Ishikawa (cell line): ENCODE data around the gene GJC1.
A peak's percentile ranks its signal among the peaks of the same experiment; 100 is the strongest.

Experiments used
- CEBPB ChIP-seq: IDR thresholded peaks from 2 replicates; pipeline ENCODE4 v1.6.1; 2012
- CREB1 ChIP-seq: IDR thresholded peaks from 2 replicates; pipeline ENCODE4 v1.6.1; 2012; ENCODE audit warnings: low read depth
- EGR1 ChIP-seq: IDR thresholded peaks from 2 replicates; pipeline ENCODE4 v1.6.1; 2012
- EP300 ChIP-seq: IDR thresholded peaks from 2 replicates; pipeline ENCODE4 v1.6.1; 2012; ENCODE audit warnings: borderline replicate concordance
- FOXM1 ChIP-seq: IDR thresholded peaks from 2 replicates; pipeline ENCODE4 v1.6.1; 2012; ENCODE audit warnings: low read depth, borderline replicate concordance
- NFIC ChIP-seq: IDR thresholded peaks from 2 replicates; pipeline ENCODE4 v1.6.1; 2012
- RAD21 ChIP-seq: IDR thresholded peaks from 2 replicates; pipeline ENCODE4 v1.6.1; 2012; ENCODE audit warnings: low read depth
- TAF1 ChIP-seq: IDR thresholded peaks from 2 replicates; pipeline ENCODE4 v1.6.1; 2012; ENCODE audit warnings: low read depth, mild to moderate bottlenecking
- TCF12 ChIP-seq: IDR thresholded peaks from 2 replicates; pipeline ENCODE4 v1.6.1; 2012; ENCODE audit warnings: low read depth
- TEAD4 ChIP-seq: IDR thresholded peaks from 2 replicates; pipeline ENCODE4 v1.6.1; 2012
- YY1 ChIP-seq: IDR thresholded peaks from 2 replicates; pipeline ENCODE4 v1.6.1; 2012; ENCODE audit warnings: low read depth
- ZBTB7A ChIP-seq: IDR thresholded peaks from 2 replicates; pipeline ENCODE4 v1.6.1; 2012; ENCODE audit warnings: low read depth
- TF ChIP-seq, protein P1 (sequence below): IDR thresholded peaks from 2 replicates; pipeline ENCODE4 v1.6.1; 2012
- TF ChIP-seq, protein P2 (sequence below): IDR thresholded peaks from 2 replicates; pipeline ENCODE4 v1.6.1; 2012
- TF ChIP-seq, protein P3 (sequence below): IDR thresholded peaks from 2 replicates; pipeline ENCODE4 v1.6.1; 2012; ENCODE audit warnings: low read depth, mild to moderate bottlenecking

Gene GJC1

DNA sequence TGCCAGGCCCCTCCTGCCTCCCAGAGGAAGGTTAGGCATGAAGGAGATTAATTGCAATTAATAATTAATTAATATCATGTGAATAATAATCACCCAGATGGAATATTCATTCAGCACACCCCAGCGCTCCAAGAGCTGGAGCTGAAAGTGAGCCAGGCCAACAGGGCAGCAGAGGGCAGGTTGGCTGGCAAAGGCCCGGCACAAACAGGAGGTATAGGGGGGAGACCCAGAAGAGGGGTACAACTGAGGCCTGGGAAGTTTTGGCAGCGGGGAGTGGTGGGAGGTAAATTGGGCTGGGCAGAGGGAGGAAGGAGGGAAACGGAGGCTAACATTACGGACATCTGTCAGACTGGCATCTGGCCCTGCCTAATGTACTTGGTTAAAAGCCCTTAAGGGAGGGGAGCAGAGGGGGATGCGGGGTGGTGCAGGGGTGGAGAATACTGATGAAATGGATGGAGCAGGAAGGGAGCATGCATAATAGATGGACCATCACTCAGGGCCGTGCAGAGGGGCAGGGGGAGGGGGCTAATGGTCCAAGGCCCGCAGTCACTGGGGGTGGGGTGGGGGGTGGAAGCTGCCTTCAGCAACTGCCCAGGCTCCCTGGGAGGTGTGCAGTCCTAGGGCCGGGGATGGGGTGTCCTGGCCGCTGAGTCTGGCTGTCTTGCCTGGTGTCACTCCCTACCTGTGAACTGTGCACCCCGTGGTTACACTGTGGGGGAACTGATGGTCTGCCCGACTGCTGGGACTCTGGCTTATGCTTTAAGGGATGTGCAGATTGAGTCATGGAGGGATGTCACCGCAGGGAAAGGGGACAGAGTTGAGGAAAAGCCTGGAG lies 69.4 kb downstream of the GJC1 start:
- TF ChIP-seq EGR1 (no peak), RAD21 (no peak), TEAD4 (no peak), FOXM1 (no peak), CEBPB (no peak), EP300 (no peak), ZBTB7A (no peak), NFIC (no peak), TAF1 (no peak), TCF12 (no peak), YY1 (no peak), CREB1 (no peak)
- TF ChIP-seq, protein P1, sequence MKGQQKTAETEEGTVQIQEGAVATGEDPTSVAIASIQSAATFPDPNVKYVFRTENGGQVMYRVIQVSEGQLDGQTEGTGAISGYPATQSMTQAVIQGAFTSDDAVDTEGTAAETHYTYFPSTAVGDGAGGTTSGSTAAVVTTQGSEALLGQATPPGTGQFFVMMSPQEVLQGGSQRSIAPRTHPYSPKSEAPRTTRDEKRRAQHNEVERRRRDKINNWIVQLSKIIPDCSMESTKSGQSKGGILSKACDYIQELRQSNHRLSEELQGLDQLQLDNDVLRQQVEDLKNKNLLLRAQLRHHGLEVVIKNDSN = no peak
- TF ChIP-seq, protein P2, sequence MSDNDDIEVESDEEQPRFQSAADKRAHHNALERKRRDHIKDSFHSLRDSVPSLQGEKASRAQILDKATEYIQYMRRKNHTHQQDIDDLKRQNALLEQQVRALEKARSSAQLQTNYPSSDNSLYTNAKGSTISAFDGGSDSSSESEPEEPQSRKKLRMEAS = no peak
- TF ChIP-seq, protein P3, sequence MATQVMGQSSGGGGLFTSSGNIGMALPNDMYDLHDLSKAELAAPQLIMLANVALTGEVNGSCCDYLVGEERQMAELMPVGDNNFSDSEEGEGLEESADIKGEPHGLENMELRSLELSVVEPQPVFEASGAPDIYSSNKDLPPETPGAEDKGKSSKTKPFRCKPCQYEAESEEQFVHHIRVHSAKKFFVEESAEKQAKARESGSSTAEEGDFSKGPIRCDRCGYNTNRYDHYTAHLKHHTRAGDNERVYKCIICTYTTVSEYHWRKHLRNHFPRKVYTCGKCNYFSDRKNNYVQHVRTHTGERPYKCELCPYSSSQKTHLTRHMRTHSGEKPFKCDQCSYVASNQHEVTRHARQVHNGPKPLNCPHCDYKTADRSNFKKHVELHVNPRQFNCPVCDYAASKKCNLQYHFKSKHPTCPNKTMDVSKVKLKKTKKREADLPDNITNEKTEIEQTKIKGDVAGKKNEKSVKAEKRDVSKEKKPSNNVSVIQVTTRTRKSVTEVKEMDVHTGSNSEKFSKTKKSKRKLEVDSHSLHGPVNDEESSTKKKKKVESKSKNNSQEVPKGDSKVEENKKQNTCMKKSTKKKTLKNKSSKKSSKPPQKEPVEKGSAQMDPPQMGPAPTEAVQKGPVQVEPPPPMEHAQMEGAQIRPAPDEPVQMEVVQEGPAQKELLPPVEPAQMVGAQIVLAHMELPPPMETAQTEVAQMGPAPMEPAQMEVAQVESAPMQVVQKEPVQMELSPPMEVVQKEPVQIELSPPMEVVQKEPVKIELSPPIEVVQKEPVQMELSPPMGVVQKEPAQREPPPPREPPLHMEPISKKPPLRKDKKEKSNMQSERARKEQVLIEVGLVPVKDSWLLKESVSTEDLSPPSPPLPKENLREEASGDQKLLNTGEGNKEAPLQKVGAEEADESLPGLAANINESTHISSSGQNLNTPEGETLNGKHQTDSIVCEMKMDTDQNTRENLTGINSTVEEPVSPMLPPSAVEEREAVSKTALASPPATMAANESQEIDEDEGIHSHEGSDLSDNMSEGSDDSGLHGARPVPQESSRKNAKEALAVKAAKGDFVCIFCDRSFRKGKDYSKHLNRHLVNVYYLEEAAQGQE = no peak

DNA sequence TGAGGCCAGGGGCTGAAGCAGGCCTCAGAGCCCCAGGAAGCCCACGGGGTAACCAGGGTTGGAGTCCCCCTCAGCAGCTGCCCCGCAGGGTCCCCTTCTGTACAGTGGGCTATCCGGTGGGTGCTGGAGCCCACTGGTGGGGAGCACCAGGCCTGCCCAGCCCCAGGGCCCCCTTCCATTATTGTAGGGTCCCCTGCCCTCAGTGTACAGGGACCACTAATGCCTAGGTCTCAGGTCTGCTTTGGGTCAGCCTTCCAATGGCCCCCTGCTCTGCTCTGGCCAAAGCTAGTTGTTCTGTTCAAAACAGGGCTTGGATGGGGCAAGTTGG lies 70.2 kb downstream of the GJC1 start:
- TF ChIP-seq, protein P1 = no peak
- no peak for TF ChIP-seq EP300

DNA sequence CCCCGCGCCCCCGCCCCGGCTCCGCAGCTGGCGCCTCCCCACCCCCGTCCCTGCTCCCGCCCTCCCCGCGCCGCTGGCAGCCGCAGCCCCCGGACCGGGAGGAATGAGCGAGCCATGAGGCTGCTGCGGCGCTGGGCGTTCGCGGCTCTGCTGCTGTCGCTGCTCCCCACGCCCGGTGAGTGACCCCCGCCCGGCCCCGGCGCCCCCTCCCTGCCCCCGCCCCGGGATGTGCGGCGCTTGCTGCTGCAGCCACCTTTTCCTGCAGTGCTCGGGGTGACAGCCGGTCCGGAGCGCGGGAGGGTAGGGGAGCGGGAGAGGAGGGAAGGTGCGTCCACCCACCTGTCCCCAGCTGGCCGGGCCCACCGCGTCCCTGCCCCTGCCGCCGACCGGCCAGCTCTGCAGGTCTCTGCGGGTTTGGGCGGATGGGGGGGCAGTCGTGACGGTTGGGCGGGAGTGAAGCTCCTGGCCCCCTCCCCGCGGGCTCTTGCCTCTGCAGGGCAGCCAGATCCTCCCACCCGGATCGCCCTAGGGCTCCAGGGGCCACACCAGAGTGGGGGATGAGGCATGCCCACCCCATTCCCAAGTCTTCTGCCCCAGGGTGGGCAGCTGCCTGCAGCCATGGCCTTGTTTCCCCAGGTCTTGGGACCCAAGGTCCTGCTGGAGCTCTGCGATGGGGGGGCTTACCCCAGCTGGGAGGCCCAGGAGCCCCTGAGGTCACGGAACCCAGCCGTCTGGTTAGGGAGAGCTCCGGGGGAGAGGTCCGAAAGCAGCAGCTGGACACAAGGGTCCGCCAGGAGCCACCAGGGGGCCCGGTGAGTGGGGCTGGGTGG lies 70.8 kb downstream of the GJC1 start:
- TF ChIP-seq, protein P3 = no peak
- no peak for TF ChIP-seq CREB1

DNA sequence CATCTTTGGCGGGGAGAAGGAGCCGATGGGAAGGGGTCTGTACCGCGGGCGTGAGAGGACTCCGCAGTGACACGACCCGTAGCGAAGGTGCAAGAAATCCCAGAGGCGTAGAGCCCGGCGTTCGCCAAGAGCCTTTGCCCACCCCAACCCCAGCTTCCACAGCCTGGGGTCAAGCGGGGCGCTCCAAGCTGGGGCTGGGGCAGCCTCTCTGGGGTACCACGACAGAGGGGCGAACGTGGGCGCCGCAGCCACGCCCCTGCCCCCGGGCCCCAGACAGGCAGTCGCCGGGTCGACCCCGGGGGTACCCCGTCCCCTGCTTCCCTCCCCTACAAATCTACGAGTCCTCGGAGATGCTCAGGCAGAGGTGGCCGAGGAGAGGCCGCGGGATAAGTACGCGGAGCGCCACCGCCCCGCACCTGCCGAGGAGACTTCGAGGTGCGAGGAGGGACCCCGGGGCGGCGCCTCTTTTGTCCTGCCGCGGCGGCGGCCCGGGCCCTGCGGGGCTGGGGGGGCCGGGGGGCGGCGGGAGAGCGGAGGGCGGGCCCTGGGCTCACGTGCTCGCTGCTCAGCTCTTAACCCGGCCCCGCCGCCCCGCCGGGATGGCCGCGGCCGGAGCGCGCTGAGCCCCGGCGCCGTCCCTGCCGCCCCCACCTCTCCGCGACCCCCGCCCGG lies 71.5 kb downstream of the GJC1 start, which contains the start of gene ADAM11:
Gene ADAM11 (plus strand): TSS at position 575 of the 672 bp plus-strand sequence. CDS start 212 bp downstream, outside the sequence.
- TF ChIP-seq ZBTB7A = peak; percentile 30; the same call in 1 of the 2 replicates
- no peak for TF ChIP-seq RAD21
- TF ChIP-seq EGR1 = no peak
- no peak for TF ChIP-seq CREB1
- no peak for TF ChIP-seq EP300
- no peak for TF ChIP-seq NFIC
- TF ChIP-seq, protein P2 = 0 out of 2 replicates have a peak, but pooled peaks have one; percentile 11
- no peak for TF ChIP-seq TEAD4
- TF ChIP-seq, protein P1 = peak; percentile 66
- no peak for TF ChIP-seq FOXM1
- TF ChIP-seq CEBPB = no peak

DNA sequence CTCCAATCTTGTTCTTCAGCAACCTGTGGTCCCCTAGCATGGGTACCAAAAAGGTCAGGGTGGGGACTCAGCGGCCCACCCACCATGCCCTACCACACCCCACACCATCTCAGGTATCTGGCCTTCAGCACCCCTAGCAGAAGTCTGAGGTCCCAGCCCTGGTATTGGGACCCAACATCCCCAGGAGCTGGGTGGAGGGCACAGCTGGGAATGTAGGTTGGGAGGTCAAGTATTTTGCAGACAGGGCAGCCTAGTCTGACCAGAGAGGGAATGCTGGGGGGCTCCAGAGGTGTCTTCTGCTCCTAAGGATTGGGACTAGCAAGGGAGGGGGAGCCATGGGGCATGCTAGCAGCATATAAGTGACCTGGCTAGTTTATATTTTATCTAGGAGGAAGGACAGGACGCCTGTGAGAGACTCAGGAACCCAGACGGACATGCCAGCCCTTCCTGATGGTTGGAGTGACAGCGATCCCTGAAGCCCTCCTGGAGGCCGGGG lies 72.1 kb downstream of the GJC1 start:
- TF ChIP-seq, protein P2 = 0 out of 2 replicates have a peak, but pooled peaks have one; percentile 2
- TF ChIP-seq TAF1 = no peak
